ENCODE results near the gene TMEM192.
"Not testable (repeated sequence)": the region's sequence is repeated elsewhere in the genome, so short reads cannot be mapped to it uniquely, and the experiment has no call there.

TMEM192 gene

DNA sequence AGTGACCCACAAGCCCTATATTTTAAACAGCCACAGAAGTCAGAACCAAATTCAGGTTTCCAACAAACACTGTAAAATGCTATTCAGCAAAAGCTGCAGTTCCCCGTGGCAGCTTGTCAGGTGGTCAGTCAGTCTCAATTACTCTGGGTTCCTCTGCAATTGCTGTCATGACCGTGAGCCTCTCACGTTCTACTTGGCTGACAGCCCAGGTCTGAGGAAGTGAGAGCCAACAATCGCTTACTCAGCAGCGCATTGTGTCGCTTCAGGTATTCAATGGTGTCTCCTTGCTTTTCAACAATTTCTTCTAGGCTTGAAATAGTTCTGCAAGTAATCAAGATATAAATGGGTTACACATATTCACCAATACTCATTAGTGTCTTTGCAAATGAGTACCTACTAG lies 33.2 kb downstream of the TMEM192 start:
- ATAC-seq (ENCODE audit: insufficient read depth, low read depth) (no peak), DNase-seq (no peak)
- H3K27ac ChIP-seq (ENCODE audit: low read length): no peak overlapping the region
- no peaks in the 10 kb centered on the region for H3K79me2 ChIP-seq (ENCODE audit: insufficient read depth, low read length)
- TF ChIP-seq EZH2 (IDR thresholded peaks at IDR 0.05; ENCODE audit: borderline replicate concordance, low read depth, low read length, severe bottlenecking) (no peak), CTCF (IDR thresholded peaks at IDR 0.05; ENCODE audit: borderline replicate concordance, extremely low read depth, low read length, poor library complexity, severe bottlenecking) (no peak)
- no peak overlapping the region for H3K4me3 ChIP-seq (ENCODE audit: low read depth in 1 of 2, low read length in 2 of 2)
- no peaks in the 10 kb centered on the region for H3K27me3 ChIP-seq (ENCODE audit: insufficient read depth, low read length, poor library complexity)
- H3K36me3 ChIP-seq (ENCODE audit: insufficient read depth, low read length): no peaks in the 10 kb centered on the region
- H3K4me1 ChIP-seq (ENCODE audit: insufficient read depth, low read length): no peaks in the 10 kb centered on the region
- no peaks in the 10 kb centered on the region for H4K20me1 ChIP-seq (ENCODE audit: insufficient read depth, low read length)
- no peak overlapping the region for H2AFZ ChIP-seq (ENCODE audit: low read depth, low read length)
- no peak overlapping the region for H3K9ac ChIP-seq (ENCODE audit: low read depth, low read length)
- no peaks in the 10 kb centered on the region for H3K9me3 ChIP-seq (ENCODE audit: insufficient read depth, low read length, severe bottlenecking)
- H3K4me2 ChIP-seq (ENCODE audit: insufficient read depth, low read length): no peak overlapping the region

- H3K79me2 ChIP-seq (ENCODE audit: insufficient read depth, low read length): no peaks in the 10 kb centered on the region
Measured at GRCh38 chr4:165077034-165077578, 35.6 kb downstream of the TMEM192 start.

GRCh38 chr4:165073346-165073745 lies 39.3 kb downstream of the TMEM192 start:
- H3K9ac ChIP-seq (ENCODE audit: low read depth, low read length); H4K20me1 ChIP-seq (ENCODE audit: insufficient read depth, low read length); H3K27me3 ChIP-seq (ENCODE audit: insufficient read depth, low read length, poor library complexity); H3K36me3 ChIP-seq (ENCODE audit: insufficient read depth, low read length); ATAC-seq (ENCODE audit: insufficient read depth, low read depth); H3K27ac ChIP-seq (ENCODE audit: low read length); H3K4me3 ChIP-seq (ENCODE audit: low read depth in 1 of 2, low read length in 2 of 2); H3K79me2 ChIP-seq (ENCODE audit: insufficient read depth, low read length); H3K4me2 ChIP-seq (ENCODE audit: insufficient read depth, low read length); DNase-seq; H3K4me1 ChIP-seq (ENCODE audit: insufficient read depth, low read length); H3K9me3 ChIP-seq (ENCODE audit: insufficient read depth, low read length, severe bottlenecking); H2AFZ ChIP-seq (ENCODE audit: low read depth, low read length): not testable (repeated sequence)

More at GRCh38 chr4:165077034-165077578, 35.6 kb downstream of the TMEM192 start:
- Histone ChIP-seq H3K4me3 (ENCODE audit: low read depth in 1 of 2, low read length in 2 of 2) (no peak overlapping the region), H4K20me1 (ENCODE audit: insufficient read depth, low read length) (no peaks in the 10 kb centered on the region), H3K4me2 (ENCODE audit: insufficient read depth, low read length) (no peak overlapping the region), H2AFZ (ENCODE audit: low read depth, low read length) (no peak overlapping the region), H3K27me3 (ENCODE audit: insufficient read depth, low read length, poor library complexity) (no peaks in the 10 kb centered on the region), H3K4me1 (ENCODE audit: insufficient read depth, low read length) (no peaks in the 10 kb centered on the region), H3K9ac (ENCODE audit: low read depth, low read length) (no peak overlapping the region), H3K9me3 (ENCODE audit: insufficient read depth, low read length, severe bottlenecking) (no peaks in the 10 kb centered on the region), H3K36me3 (ENCODE audit: insufficient read depth, low read length) (no peaks in the 10 kb centered on the region), H3K27ac (ENCODE audit: low read length) (no peak overlapping the region)
- ATAC-seq (ENCODE audit: insufficient read depth, low read depth) (no peak), DNase-seq (no peak)
- no peak for TF ChIP-seq CTCF (IDR thresholded peaks at IDR 0.05; ENCODE audit: borderline replicate concordance, extremely low read depth, low read length, poor library complexity, severe bottlenecking)
- no peak for TF ChIP-seq EZH2 (IDR thresholded peaks at IDR 0.05; ENCODE audit: borderline replicate concordance, low read depth, low read length, severe bottlenecking)

- no peak for ATAC-seq (ENCODE audit: insufficient read depth, low read depth)
- no peaks in the 10 kb centered on the region for H3K4me1 ChIP-seq (ENCODE audit: insufficient read depth, low read length)
- H3K9me3 ChIP-seq (ENCODE audit: insufficient read depth, low read length, severe bottlenecking): no peaks in the 10 kb centered on the region
- H4K20me1 ChIP-seq (ENCODE audit: insufficient read depth, low read length): no peaks in the 10 kb centered on the region
- no peaks in the 10 kb centered on the region for H3K27me3 ChIP-seq (ENCODE audit: insufficient read depth, low read length, poor library complexity)
- no peaks in the 10 kb centered on the region for H3K79me2 ChIP-seq (ENCODE audit: insufficient read depth, low read length)
- DNase-seq: no peak
- no peak overlapping the region for H3K4me2 ChIP-seq (ENCODE audit: insufficient read depth, low read length)
- no peak overlapping the region for H3K9ac ChIP-seq (ENCODE audit: low read depth, low read length)
- TF ChIP-seq EZH2 (IDR thresholded peaks at IDR 0.05; ENCODE audit: borderline replicate concordance, low read depth, low read length, severe bottlenecking) (no peak), CTCF (IDR thresholded peaks at IDR 0.05; ENCODE audit: borderline replicate concordance, extremely low read depth, low read length, poor library complexity, severe bottlenecking) (no peak)
- no peak overlapping the region for H3K27ac ChIP-seq (ENCODE audit: low read length)
- H3K36me3 ChIP-seq (ENCODE audit: insufficient read depth, low read length): no peaks in the 10 kb centered on the region
- no peak overlapping the region for H3K4me3 ChIP-seq (ENCODE audit: low read depth in 1 of 2, low read length in 2 of 2)
- H2AFZ ChIP-seq (ENCODE audit: low read depth, low read length): no peak overlapping the region
Measured at GRCh38 chr4:165070560-165070959, 42.1 kb downstream of the TMEM192 start.
